Keratinocyte (primary cell): ENCODE results near the gene RAB3D. TPM values are rescaled to one million over a fixed set of nuclear protein-coding genes. Genes with fewer than 3 reads are reported as not detected.

Experiments used
- DNase-seq: peaks from one replicate; pipeline ENCODE4 v3.0.0-alpha.2; 2011; ENCODE audit warnings: low read depth, missing footprints, low spot score
- FAIRE-seq: peaks from 2 replicates; lab custom pipeline; 2011; peaks lifted over from hg19 to GRCh38; lab: Jason Lieb, UNC
- H2AFZ ChIP-seq: 2 replicates; pipeline ENCODE4 v1.6.0; 2012; ENCODE audit warnings: low read length, control low read depth, inconsistent platforms; ENCODE audit not compliant: control insufficient read depth
- H3K27ac ChIP-seq: 2 replicates; pipeline ENCODE4 v1.5.1; 2011; ENCODE audit warnings: low read length; ENCODE audit not compliant: control insufficient read depth, insufficient read depth
- H3K27me3 ChIP-seq: 3 replicates; pipeline ENCODE4 v1.6.0; 2011; ENCODE audit warnings: low read length; ENCODE audit not compliant: control insufficient read depth, insufficient read depth; ENCODE audit errors: extremely low read depth
- H3K36me3 ChIP-seq, 2 experiments: 2 replicates in 1 of 2; 3 replicates in 1 of 2; pipeline ENCODE4 v1.5.1; 2011; ENCODE audit warnings: low read length in 2 of 2, mild to moderate bottlenecking in 1 of 2; ENCODE audit not compliant: control insufficient read depth in 2 of 2, insufficient read depth in 2 of 2; ENCODE audit errors: extremely low read depth in 1 of 2
- H3K4me1 ChIP-seq: 3 replicates; pipeline ENCODE4 v1.5.1; 2011; ENCODE audit warnings: low read length; ENCODE audit not compliant: control insufficient read depth, insufficient read depth; ENCODE audit errors: extremely low read depth
- H3K4me2 ChIP-seq: 3 replicates; pipeline ENCODE4 v1.6.0; 2011; ENCODE audit warnings: low read depth, low read length; ENCODE audit not compliant: control insufficient read depth, insufficient read depth; ENCODE audit errors: extremely low read depth
- H3K4me3 ChIP-seq, 3 experiments: fragments of 200-600 bp in 1 of 3; sonication (generic) in 1 of 3; 2 replicates in 2 of 3; 3 replicates in 1 of 3; pipeline ENCODE4 v1.5.1; 2011 to 2016; ENCODE audit warnings: low read length in 3 of 3, mild to moderate bottlenecking in 3 of 3, control low read depth in 2 of 3, inconsistent platforms in 1 of 3, low read depth in 1 of 3, mixed read lengths in 1 of 3, mixed run types in 1 of 3, moderate library complexity in 1 of 3; ENCODE audit not compliant: control insufficient read depth in 2 of 3, insufficient read depth in 2 of 3; ENCODE audit errors: extremely low read depth in 1 of 3
- H3K79me2 ChIP-seq: 2 replicates; pipeline ENCODE4 v1.6.0; 2012; ENCODE audit warnings: low read length; ENCODE audit not compliant: control insufficient read depth, insufficient read depth
- H3K9ac ChIP-seq: 3 replicates; pipeline ENCODE4 v1.6.0; 2011; ENCODE audit warnings: low read length; ENCODE audit not compliant: control insufficient read depth, insufficient read depth; ENCODE audit errors: extremely low read depth
- H3K9me1 ChIP-seq: 3 replicates; pipeline ENCODE4 v1.6.0; 2011; ENCODE audit warnings: low read length; ENCODE audit not compliant: control insufficient read depth, insufficient read depth; ENCODE audit errors: extremely low read depth
- H3K9me3 ChIP-seq: 2 replicates; pipeline ENCODE4 v1.5.1; 2012; ENCODE audit warnings: low read depth, low read length; ENCODE audit not compliant: control insufficient read depth
- H4K20me1 ChIP-seq: 3 replicates; pipeline ENCODE4 v1.6.0; 2011; ENCODE audit warnings: low read length; ENCODE audit not compliant: control insufficient read depth, insufficient read depth; ENCODE audit errors: extremely low read depth
- CTCF ChIP-seq, 3 experiments: IDR thresholded peaks in 1 of 3; conservative IDR thresholded peaks in 1 of 3; optimal IDR thresholded peaks in 1 of 3; 2 replicates in 2 of 3; 3 replicates in 1 of 3; pipeline versions ENCODE3 to v1.5.1; 2011; ENCODE audit warnings: low read length in 3 of 3, mild to moderate bottlenecking in 3 of 3, moderate library complexity in 2 of 3, control low read depth in 1 of 3, inconsistent platforms in 1 of 3; ENCODE audit not compliant: insufficient read depth in 2 of 3; ENCODE audit errors: extremely low read depth in 1 of 3
- EZH2 ChIP-seq: IDR thresholded peaks from one replicate; pipeline ENCODE4 v1.6.1; 2012; ENCODE audit warnings: inconsistent platforms, mild to moderate bottlenecking, low read length, moderate library complexity
- dilution Hi-C: fragments of 300-500 bp; cut with MboI; formaldehyde crosslinking; loops from one replicate; pipeline ENCODE4 v1.7.0; 2020; ENCODE audit warnings: low sequenced_read_pairs; ENCODE audit not compliant: extremely low pct_ligation_motif_present
- polyA plus RNA-seq, 5 experiments: library from polyadenylated mRNA; depleted of rRNA in 3 of 5; stranded (reverse) in 3 of 5; stranded (forward) in 1 of 5; unstranded in 1 of 5; fragments of >200 nt; gene quantifications; 1 replicate in 1 of 5; 2 replicates in 3 of 5; 3 replicates in 1 of 5; pipeline versions ENCODE4 v1.2.1 to v1.2.3, GENCODE V29; 2011 to 2012; ENCODE audit warnings: missing spikeins in 2 of 5, low read depth in 1 of 5, low replicate concordance in 1 of 5

Gene RAB3D
- polyA plus RNA-seq, 1 donor (not counting 4 experiments of a cell fraction or from before 2014, with no cell fraction given) = 63.1 TPM

GRCh38 chr19:11349171-11349570, 9.7 kb upstream of the RAB3D start:
- dilution Hi-C loops = no loop called here

GRCh38 chr19:11347546-11348039, 8.1 kb upstream of the RAB3D start:
- Histone ChIP-seq H3K9ac (no peak overlapping the region), H3K4me1 (peaks cover 23% of the 10 kb centered on the region), H2AFZ (no peak overlapping the region), H3K27me3 (no peaks in the 10 kb centered on the region), H3K9me1 (peaks cover 4% of the 10 kb centered on the region), H3K36me3 (peaks cover 0 to under 1% of the 10 kb centered on the region in 2 experiments), H3K27ac (no peak overlapping the region), H4K20me1 (no peaks in the 10 kb centered on the region), H3K9me3 (no peaks in the 10 kb centered on the region), H3K79me2 (no peaks in the 10 kb centered on the region), H3K4me3 (no peak overlapping the region), H3K4me2 (no peak overlapping the region)
- no peak for TF ChIP-seq CTCF (optimal IDR thresholded peaks at IDR 0.05 in 1 of 3, IDR thresholded peaks at IDR 0.05 in 1 of 3, conservative IDR thresholded peaks at IDR 0.05 in 1 of 3; ENCODE audit: extremely low read depth in 1 of 3, insufficient read depth in 2 of 3, low read length in 3 of 3)
- TF ChIP-seq EZH2 = no peak
- dilution Hi-C loops = no loop called here
- DNase-seq (no peak), FAIRE-seq (no peak)

More at GRCh38 chr19:11349171-11349570, 9.7 kb upstream of the RAB3D start:
- Histone ChIP-seq H3K4me2 (no peak overlapping the region), H2AFZ (no peak overlapping the region), H3K79me2 (no peaks in the 10 kb centered on the region), H3K36me3 (no peaks in the 10 kb centered on the region), H3K27ac (no peak overlapping the region), H3K4me3 (no peak overlapping the region), H3K9me1 (peaks cover 4% of the 10 kb centered on the region), H4K20me1 (no peaks in the 10 kb centered on the region), H3K9me3 (no peaks in the 10 kb centered on the region), H3K4me1 (peaks cover 20% of the 10 kb centered on the region), H3K9ac (no peak overlapping the region), H3K27me3 (no peaks in the 10 kb centered on the region)
- FAIRE-seq (no peak), DNase-seq (no peak)
- TF ChIP-seq EZH2 = no peak
